DMS114 treated with DMSO at 0.1 percent for 48 hours (cell line): ENCODE results near the gene TRAF6.

Experiments used
- DNase-seq: peaks from one replicate; lab custom pipeline; 2025; ENCODE audit not compliant: unreplicated experiment; lab: John Stamatoyannopoulos, UW

TRAF6 gene

GRCh38 chr11:36459046-36459445, 51.0 kb downstream of the TRAF6 start:
- no peak for DNase-seq

DNA sequence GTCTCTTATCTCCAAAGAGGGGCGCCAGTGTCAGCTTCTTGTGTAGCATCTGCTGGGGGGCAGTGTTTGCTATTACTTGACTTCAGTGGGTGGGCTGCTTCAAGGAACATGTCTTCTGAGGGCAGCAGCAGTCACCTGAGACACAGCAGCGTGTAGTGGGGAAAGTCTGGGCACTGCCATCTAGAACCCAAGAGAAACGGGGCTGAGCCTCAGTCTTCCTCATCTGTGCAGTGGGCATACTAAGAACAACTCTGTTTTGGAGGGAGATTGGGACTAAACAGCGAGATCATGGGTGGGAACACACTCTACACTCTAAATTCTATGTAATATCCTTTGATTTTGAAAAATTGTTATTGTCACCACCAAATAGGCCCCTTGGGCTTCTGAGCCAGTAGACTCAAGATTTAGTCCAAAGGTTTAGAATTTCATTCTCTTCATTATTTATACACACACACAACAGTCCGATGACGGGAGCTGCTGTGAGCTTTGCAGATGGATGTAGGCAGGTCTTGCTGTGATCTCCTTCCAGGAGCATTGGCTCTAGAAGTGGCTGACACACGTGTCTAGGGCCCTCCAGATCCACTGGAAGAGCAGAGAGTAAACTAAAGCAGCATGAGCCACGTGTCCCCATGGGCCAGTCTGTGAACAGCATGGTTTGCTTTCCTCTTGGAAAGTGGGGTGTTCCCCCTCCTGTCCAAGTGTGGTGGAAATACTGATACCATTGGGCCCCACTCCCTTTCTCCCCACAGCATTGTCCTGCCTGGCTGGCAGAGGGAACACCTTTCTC, 51.8 kb downstream of the TRAF6 start:
- no peak for DNase-seq

DNA sequence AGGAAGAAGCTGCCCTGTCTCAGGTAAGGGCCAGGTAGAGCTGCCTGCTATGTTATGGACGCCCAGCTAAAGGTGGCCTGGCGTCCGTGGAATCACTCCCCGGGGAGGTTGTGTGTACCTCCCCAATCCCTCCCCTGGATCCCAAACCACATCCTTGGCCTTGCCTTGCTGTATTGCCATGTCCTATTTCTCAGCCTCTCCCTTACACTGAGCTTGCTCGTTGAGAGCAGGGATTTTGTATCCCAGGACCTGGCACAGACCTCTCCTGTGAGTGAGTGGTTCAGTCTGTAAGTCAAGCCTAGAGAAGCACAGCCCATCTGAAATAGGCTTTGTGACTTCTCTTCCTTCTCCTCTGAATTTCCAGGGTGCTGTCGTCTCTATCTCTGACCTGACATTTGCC, 53.9 kb downstream of the TRAF6 start:
- no peak for DNase-seq

DNA sequence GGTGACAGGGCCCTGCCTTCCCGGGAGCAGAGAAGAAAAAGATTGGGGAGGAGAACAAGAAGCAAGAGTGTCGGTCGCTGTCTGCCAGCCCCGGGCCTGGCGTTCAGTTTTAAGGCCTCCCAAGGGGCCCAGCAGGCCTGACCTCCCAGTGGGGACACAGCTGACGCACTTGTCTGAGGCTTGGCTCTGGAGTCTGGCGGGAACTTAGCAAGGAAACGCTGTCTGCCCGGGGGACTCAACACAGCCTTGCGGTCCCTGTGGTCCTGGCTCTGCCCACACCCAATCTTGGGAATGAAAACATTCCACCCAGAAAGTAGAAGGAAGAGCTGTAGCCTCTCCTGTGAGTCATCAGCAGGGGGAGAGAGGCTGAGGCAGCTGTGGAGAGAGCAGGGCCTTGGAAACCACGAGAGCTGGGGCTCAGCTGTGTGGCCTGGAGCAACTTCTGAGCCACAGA, 54.4 kb downstream of the TRAF6 start:
- no peak for DNase-seq

- no peak for DNase-seq
These were observed 55.0 kb downstream of the TRAF6 start for GRCh38 chr11:36454941-36455631.

GRCh38 chr11:36454551-36454940, 55.5 kb downstream of the TRAF6 start:
- no peak for DNase-seq

DNA sequence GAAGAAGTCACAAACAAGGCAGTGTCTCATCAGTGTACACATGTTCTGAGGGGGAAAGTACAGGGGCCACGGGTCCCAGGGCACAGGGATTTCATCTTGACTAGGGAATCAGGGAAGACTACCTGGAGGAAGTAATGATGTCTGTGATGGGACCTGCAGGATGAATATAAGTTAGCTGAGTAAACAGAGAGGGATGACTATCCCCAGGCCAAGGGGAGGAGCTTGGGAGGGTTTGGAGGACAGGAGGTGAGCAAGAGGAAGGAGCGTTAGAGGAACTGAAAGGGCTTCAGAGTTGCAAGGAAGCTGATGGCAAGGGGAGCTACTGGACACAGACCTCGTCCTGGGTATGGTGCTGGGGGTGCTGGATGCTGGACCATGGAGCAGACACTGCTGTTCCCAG, 56.4 kb downstream of the TRAF6 start:
- DNase-seq, result no peak

DNA sequence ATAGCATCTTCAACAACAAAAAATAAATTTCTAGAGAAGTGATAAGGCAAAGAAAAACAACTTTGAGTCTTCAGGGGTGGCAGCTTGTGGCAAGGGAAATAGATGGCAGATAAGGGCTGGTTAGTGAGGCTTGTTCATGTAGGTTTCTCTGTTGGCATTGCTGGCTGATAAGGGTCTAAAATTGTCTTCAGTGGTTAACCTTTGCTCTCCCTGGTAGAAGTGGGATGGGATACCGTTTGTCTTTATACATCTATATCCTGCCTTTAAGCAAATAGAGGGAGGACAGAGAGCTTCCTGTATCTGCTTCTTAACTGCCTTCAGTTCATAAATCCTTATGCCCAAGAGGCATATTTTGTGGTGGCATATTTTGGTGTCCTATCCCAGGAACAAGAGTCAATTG, 57.1 kb downstream of the TRAF6 start:
- no peak for DNase-seq

GRCh38 chr11:36452236-36452940, 57.7 kb downstream of the TRAF6 start:
- no peak for DNase-seq

DNA sequence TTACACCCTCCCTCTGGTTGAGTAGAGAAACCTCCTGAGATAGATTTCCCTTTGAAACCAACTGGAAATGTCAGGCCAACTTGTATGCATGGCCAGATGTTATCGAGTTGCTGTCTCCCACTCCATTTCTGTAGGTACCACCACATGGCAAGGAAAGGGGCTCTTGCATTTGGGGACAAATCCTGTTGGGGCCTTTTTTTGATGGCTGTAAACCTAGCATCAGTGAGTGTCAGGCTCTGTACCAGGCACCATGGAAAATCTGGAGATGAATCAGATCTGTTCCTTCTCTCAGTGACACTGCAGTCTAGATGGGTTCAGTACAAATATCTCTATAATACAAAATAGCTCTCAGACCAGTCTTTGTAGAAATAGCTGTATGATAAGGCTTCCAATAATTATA, 58.4 kb downstream of the TRAF6 start:
- DNase-seq, result no peak

GRCh38 chr11:36451045-36451444, 59.0 kb downstream of the TRAF6 start:
- DNase-seq, result no peak

DNA sequence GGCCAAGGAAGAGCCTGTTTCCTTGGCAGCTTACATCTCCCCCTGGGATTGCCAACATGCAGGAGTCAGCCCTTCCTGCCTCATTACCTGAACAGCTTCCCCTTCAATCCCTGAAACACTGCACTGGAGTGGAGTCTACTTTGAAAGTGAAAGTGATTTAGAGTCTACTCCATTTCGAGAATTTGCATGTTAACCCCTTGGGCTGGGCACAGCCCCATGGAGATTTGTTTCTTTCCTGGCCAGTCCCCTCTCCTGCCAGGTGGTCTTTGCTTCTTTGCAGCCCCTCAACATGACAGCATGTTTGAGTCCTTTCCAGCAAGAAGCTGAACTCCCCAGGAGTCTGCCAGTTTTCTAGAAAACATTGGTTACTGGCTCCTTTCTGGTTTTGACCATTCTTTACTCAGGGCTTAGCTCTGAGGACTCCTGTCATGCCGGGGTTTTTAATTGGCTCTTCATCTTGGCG, 59.9 kb downstream of the TRAF6 start:
- DNase-seq, result no peak

DNA sequence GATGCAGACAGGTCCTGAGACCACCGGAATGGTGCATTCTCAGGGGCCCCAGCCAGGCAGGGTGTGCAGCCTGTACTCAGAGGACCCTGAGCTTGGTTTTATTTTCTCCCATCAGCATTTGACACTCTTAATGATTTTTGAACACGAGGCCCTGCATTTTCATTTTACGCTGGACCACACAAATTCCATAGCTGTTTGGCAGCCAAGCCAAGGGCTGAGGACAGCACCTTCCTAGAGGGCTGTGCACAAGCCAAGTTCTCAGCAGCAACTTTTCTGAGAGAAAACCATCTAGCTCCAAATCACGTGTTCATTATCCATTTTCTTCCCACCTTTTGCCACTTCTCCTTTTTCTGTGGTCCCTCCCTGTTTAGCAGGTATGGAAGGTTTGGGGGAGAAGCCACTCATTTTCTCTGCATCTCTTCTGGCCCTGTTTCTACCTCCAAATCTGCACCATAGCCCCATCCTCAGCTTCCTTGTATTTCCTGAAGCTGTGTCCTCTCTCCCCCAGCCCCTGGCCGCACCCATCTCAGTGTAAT, 60.4 kb downstream of the TRAF6 start:
- DNase-seq, result no peak

DNA sequence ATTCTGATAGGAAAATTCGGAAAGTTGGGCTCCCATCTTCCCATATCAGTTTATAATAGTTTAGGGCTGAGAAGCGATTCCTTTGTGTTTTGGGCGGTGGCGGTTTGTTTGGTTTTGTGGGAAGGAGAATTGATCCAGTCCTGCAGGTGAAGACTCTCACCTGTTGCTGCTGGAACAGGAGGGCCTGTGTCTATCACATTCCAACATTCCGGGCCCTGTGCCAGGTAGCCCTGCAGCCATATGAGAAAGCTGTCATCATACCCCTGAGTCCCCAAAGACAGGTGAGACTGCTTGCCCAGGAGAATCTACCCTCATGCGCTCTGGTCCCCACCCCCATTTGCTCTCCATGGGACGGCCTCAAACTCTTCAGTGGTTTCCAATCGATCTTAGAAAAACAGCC, 62.1 kb downstream of the TRAF6 start:
- DNase-seq, result no peak

- no peak for DNase-seq
These were observed 62.6 kb downstream of the TRAF6 start for GRCh38 chr11:36447514-36447913.

- DNase-seq, result no peak
These were observed 63.9 kb downstream of the TRAF6 start for GRCh38 chr11:36446135-36446534.

DNA sequence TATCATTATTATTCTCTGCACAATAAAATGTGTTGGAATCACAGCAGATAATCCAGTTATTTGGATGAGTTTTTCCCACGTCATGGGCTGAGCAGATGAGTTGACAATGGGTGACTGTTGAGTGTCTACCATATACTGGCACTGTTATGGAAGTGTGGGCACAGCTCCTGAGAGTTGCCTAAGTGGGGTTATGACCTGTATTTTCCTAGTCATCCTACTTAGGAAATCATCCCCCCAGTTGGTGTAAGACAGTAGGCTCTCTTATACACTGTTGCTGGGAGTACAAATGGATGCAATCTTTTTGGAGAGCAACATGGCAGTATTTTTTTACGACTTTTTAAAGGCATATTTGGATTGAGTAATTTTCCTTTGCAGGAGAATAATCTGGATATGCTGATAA, 66.4 kb downstream of the TRAF6 start:
- no peak for DNase-seq

GRCh38 chr11:36441610-36442208, 68.4 kb downstream of the TRAF6 start:
- DNase-seq, result no peak

DNA sequence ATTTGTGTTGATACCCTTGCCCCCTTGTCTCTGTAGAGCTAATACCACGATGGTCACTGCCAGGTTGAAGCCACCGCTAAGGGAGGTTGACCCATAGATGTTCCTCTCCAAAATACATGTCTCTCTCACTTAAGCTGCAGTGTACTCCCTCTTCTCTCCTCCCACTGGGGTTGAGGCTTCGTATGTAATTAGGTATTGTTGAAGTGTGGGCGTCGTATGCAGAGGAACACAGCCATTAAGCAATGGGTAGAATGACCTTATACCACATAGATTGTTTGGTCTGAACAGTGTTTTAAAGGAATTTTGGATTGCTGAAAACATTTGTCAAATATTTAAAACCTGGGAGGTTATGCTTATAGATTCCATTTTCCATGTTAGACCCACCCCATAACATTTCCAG, 71.9 kb downstream of the TRAF6 start:
- DNase-seq, result no peak

- DNase-seq, result no peak
These were observed 72.7 kb downstream of the TRAF6 start for GRCh38 chr11:36437413-36437812.
